Mucosa of stomach (tissue), 1 donor: ENCODE results near the gene CHKB.
A peak's percentile ranks its signal among the peaks of the same experiment; 100 is the strongest.

ENCODE experiments used
- H3K27me3 ChIP-seq: one replicate; pipeline ENCODE4 v1.7.0; 2013; ENCODE audit warnings: mild to moderate bottlenecking, low read length; ENCODE audit not compliant: control insufficient read depth, insufficient read depth
- H3K36me3 ChIP-seq: one replicate; pipeline ENCODE4 v1.7.0; 2013; ENCODE audit warnings: low read length; ENCODE audit not compliant: control insufficient read depth, insufficient read depth
- H3K4me1 ChIP-seq: one replicate; pipeline ENCODE4 v1.7.0; 2013; ENCODE audit warnings: mild to moderate bottlenecking, low read length; ENCODE audit not compliant: control insufficient read depth, insufficient read depth
- H3K4me3 ChIP-seq: one replicate; pipeline ENCODE4 v1.7.0; 2013; ENCODE audit warnings: low read length
- H3K9ac ChIP-seq: one replicate; pipeline ENCODE4 v1.7.0; 2013; ENCODE audit warnings: mild to moderate bottlenecking, low read length, moderate library complexity
- H3K9me3 ChIP-seq: one replicate; pipeline ENCODE4 v1.7.0; 2013; ENCODE audit warnings: mild to moderate bottlenecking, low read length, moderate library complexity; ENCODE audit not compliant: control insufficient read depth
- donor health status: Pancreatic carcinoma.

CHKB gene

GRCh38 chr22:50532824-50533796 is 49.5 kb downstream of the CHKB start:
- no peaks in the 10 kb centered on the region for H3K9me3 ChIP-seq
- H3K9ac ChIP-seq = peak overlapping the region; percentile 99
- no peak overlapping the region for H3K4me3 ChIP-seq
- no peaks in the 10 kb centered on the region for H3K36me3 ChIP-seq
- peaks cover 39% of the 10 kb centered on the region for H3K4me1 ChIP-seq
- H3K27me3 ChIP-seq = no peaks in the 10 kb centered on the region

- Histone ChIP-seq H3K9me3 (no peaks in the 10 kb centered on the region), H3K9ac (peak overlapping the region; percentile 99), H3K4me1 (peaks cover 39% of the 10 kb centered on the region), H3K27me3 (no peaks in the 10 kb centered on the region), H3K4me3 (peak overlapping the region; percentile 19), H3K36me3 (no peaks in the 10 kb centered on the region)
Observed at GRCh38 chr22:50531962-50532674, 50.5 kb downstream of the CHKB start.

GRCh38 chr22:50531546-50531961 is 51.1 kb downstream of the CHKB start:
- H3K9ac ChIP-seq = peak overlapping the region; percentile 99
- H3K36me3 ChIP-seq = no peaks in the 10 kb centered on the region
- peaks cover 45% of the 10 kb centered on the region for H3K4me1 ChIP-seq
- H3K4me3 ChIP-seq = peak overlapping the region; percentile 89
- H3K9me3 ChIP-seq = no peaks in the 10 kb centered on the region
- H3K27me3 ChIP-seq = no peaks in the 10 kb centered on the region

- Histone ChIP-seq H3K9me3 (no peaks in the 10 kb centered on the region), H3K27me3 (no peaks in the 10 kb centered on the region), H3K4me3 (peak overlapping the region; percentile 89), H3K4me1 (peaks cover 47% of the 10 kb centered on the region), H3K36me3 (no peaks in the 10 kb centered on the region), H3K9ac (peak overlapping the region; percentile 99)
Observed at GRCh38 chr22:50530877-50531545, 51.6 kb downstream of the CHKB start.

- H3K9ac ChIP-seq = peak overlapping the region; percentile 99
- H3K27me3 ChIP-seq = no peaks in the 10 kb centered on the region
- H3K9me3 ChIP-seq = no peaks in the 10 kb centered on the region
- H3K4me1 ChIP-seq = peaks cover 47% of the 10 kb centered on the region
- no peaks in the 10 kb centered on the region for H3K36me3 ChIP-seq
- peak overlapping the region; percentile 60 for H3K4me3 ChIP-seq
Observed at GRCh38 chr22:50530580-50530876, 52.1 kb downstream of the CHKB start.

GRCh38 chr22:50529897-50530579 is 52.6 kb downstream of the CHKB start, which contains the start of gene TYMP:
TYMP (minus strand) TSS chr22:50530012; CDS start chr22:50529709, 303 bp downstream.
- Histone ChIP-seq H3K27me3 (no peaks in the 10 kb centered on the region), H3K4me1 (peaks cover 49% of the 10 kb centered on the region)

GRCh38 chr22:50529416-50529896 is 53.2 kb downstream of the CHKB start:
- H3K36me3 ChIP-seq = no peaks in the 10 kb centered on the region
- peak overlapping the region; percentile 99 for H3K9ac ChIP-seq
- no peaks in the 10 kb centered on the region for H3K27me3 ChIP-seq
- peaks cover 55% of the 10 kb centered on the region for H3K4me1 ChIP-seq
- H3K9me3 ChIP-seq = no peaks in the 10 kb centered on the region
- peak overlapping the region; percentile 14 for H3K4me3 ChIP-seq

More at GRCh38 chr22:50529897-50530579, 52.6 kb downstream of the CHKB start, which contains the start of gene TYMP:
- H3K9me3 ChIP-seq = no peaks in the 10 kb centered on the region
- peak within 1 kb of the TSS; percentile 99 for H3K9ac ChIP-seq
- peak within 1 kb of the TSS; percentile 89 for H3K4me3 ChIP-seq
- H3K36me3 ChIP-seq = no peaks in the 10 kb centered on the region
